Dermis blood vessel endothelial cell (primary cell): Measurements from ENCODE around the gene TCIRG1. TPM values are rescaled to one million over a fixed set of nuclear protein-coding genes. Genes with fewer than 3 reads are reported as not detected.
"Not testable (repeated sequence)": the region's sequence is repeated elsewhere in the genome, so short reads cannot be mapped to it uniquely, and the experiment has no call there.

ENCODE experiments used
- DNase-seq: peaks from one replicate; pipeline ENCODE4 v3.0.0; 2010
- total RNA-seq: library from RNA; depleted of rRNA; stranded (reverse); fragments of >200 nt; gene quantifications from 2 replicates; pipeline ENCODE4 v1.2.3, GENCODE V29; 2014

TCIRG1 gene
- total RNA-seq, 1 donor from 2014 or later: 110 TPM

GRCh38 chr11:68083517-68083916 is 44.7 kb downstream of the TCIRG1 start:
- no peak for DNase-seq

- DNase-seq: no peak
Measured at GRCh38 chr11:68089679-68090078, 50.9 kb downstream of the TCIRG1 start.

- DNase-seq: no peak
Measured at GRCh38 chr11:68090287-68090686, 51.5 kb downstream of the TCIRG1 start.

- DNase-seq: peak; percentile 70
Measured at GRCh38 chr11:68090706-68091105, 51.9 kb downstream of the TCIRG1 start.

GRCh38 chr11:68092411-68092810 is 53.6 kb downstream of the TCIRG1 start:
- no peak for DNase-seq

GRCh38 chr11:68092946-68093345 is 54.1 kb downstream of the TCIRG1 start:
- DNase-seq: not testable (repeated sequence)

- DNase-seq: no peak
Measured at GRCh38 chr11:68093565-68093964, 54.7 kb downstream of the TCIRG1 start.

- no peak for DNase-seq
Measured at GRCh38 chr11:68096962-68097361, 58.1 kb downstream of the TCIRG1 start.

- DNase-seq: no peak
Measured at GRCh38 chr11:68099057-68099456, 60.2 kb downstream of the TCIRG1 start.

- DNase-seq: peak; percentile 86
Measured at GRCh38 chr11:68099474-68100405, 60.9 kb downstream of the TCIRG1 start.

Other genes starting within 250 kb of the TCIRG1 start
- 21.1 and 23.3 TPM in 2 replicates for gene UNC93B1, start 34.9 kb upstream of the TCIRG1 start, total RNA-seq
- 0.65 and 0.68 TPM in 2 replicates for gene ALDH3B1, start 28.7 kb upstream of the TCIRG1 start, total RNA-seq
- 104 and 109 TPM in 2 replicates for gene NDUFS8, start 8.3 kb upstream of the TCIRG1 start, total RNA-seq
- gene CHKA, start 82.4 kb downstream of the TCIRG1 start, total RNA-seq: 32.8 and 38.4 TPM in 2 replicates
- 39.0 and 41.0 TPM in 2 replicates for gene KMT5B, start 174.3 kb downstream of the TCIRG1 start, total RNA-seq
- 3.9 and 10.0 TPM in 2 replicates for gene C11orf24, start 232.9 kb downstream of the TCIRG1 start, total RNA-seq